Hepatocyte (in vitro differentiated cells): ENCODE results near the gene RNPS1.

Experiments
- CTCF ChIP-seq: fragments of 200-600 bp; sonication (generic); IDR thresholded peaks from 2 replicates; pipeline ENCODE4 v1.5.1; 2016; ENCODE audit warnings: antibody characterized with exemption, mild to moderate bottlenecking; ENCODE audit not compliant: poor library complexity
- EZH2phosphoT487 ChIP-seq: fragments of 200-600 bp; sonication (generic); IDR thresholded peaks from one replicate; pipeline ENCODE4 v1.6.1; 2018; ENCODE audit warnings: antibody characterized with exemption, mild to moderate bottlenecking, low read depth, moderate library complexity; ENCODE audit not compliant: unreplicated experiment, severe bottlenecking

GRCh38 chr16:2282866-2283555 lies 15.1 kb upstream of the RNPS1 start:
- TF ChIP-seq CTCF (no peak), EZH2phosphoT487 (no peak)
